GM12875 (cell line): ENCODE data around the gene ZNF302.

ENCODE experiments used
- H3K4me3 ChIP-seq: one replicate; pipeline ENCODE4 v1.5.1; 2011; ENCODE audit warnings: low read depth, low read length, control low read depth
- CTCF ChIP-seq: IDR thresholded peaks from 2 replicates; pipeline ENCODE4 v1.5.1; 2011; ENCODE audit warnings: low read depth, mild to moderate bottlenecking, control low read depth, inconsistent platforms, low read length, moderate library complexity, borderline replicate concordance; ENCODE audit not compliant: insufficient read depth

The ZNF302 gene

GRCh38 chr19:34731019-34731829 lies 53.7 kb downstream of the ZNF302 start:
- no peak overlapping the region for H3K4me3 ChIP-seq
- no peak for TF ChIP-seq CTCF

- TF ChIP-seq CTCF: no peak
- no peak overlapping the region for H3K4me3 ChIP-seq
Measured at GRCh38 chr19:34731964-34732363, 54.5 kb downstream of the ZNF302 start.

- TF ChIP-seq CTCF: no peak
- H3K4me3 ChIP-seq: no peak overlapping the region
Measured at GRCh38 chr19:34732612-34733211, 55.2 kb downstream of the ZNF302 start.

- H3K4me3 ChIP-seq: peak overlapping the region; percentile 86
- no peak for TF ChIP-seq CTCF
Measured at GRCh38 chr19:34733266-34733745, 55.8 kb downstream of the ZNF302 start.

- no peak for TF ChIP-seq CTCF
- peak within 1 kb of the TSS; percentile 86 for H3K4me3 ChIP-seq
Measured at GRCh38 chr19:34733746-34734536, 56.5 kb downstream of the ZNF302 start, which contains the start of gene ZNF181. Gene ZNF181, plus strand, starts transcription at chr19:34734243. Its CDS starts 795 bp downstream, at chr19:34735038.

GRCh38 chr19:34734537-34735103 lies 57.1 kb downstream of the ZNF302 start:
- H3K4me3 ChIP-seq: peak overlapping the region; percentile 86

More at GRCh38 chr19:34734537-34735103, 57.1 kb downstream of the ZNF302 start:
- no peak for TF ChIP-seq CTCF
